Fibroblast of mammary gland (primary cell): ENCODE results near the gene CYP19A1.
A peak's percentile ranks its signal among the peaks of the same experiment; 100 is the strongest.
"Not testable (repeated sequence)": the region's sequence is repeated elsewhere in the genome, so short reads cannot be mapped to it uniquely, and the experiment has no call there.

Experiments
- DNase-seq: peaks from one replicate; pipeline ENCODE4 v3.0.0-alpha.2; 2010; ENCODE audit warnings: low read depth
- H3K4me3 ChIP-seq: 2 replicates; pipeline ENCODE4 v1.5.1; 2011; ENCODE audit warnings: low read depth, mild to moderate bottlenecking, low read length, moderate library complexity; ENCODE audit not compliant: control insufficient read depth
- CTCF ChIP-seq: conservative IDR thresholded peaks from 2 replicates; pipeline ENCODE4 v1.5.1; 2011; ENCODE audit warnings: low read depth, low read length, inconsistent platforms; ENCODE audit not compliant: control insufficient read depth, insufficient read depth

CYP19A1 gene

GRCh38 chr15:51284871-51285270, 53.5 kb downstream of the CYP19A1 start:
- H3K4me3 ChIP-seq, result no peak overlapping the region
- no peak for DNase-seq
- TF ChIP-seq CTCF, result no peak

DNA sequence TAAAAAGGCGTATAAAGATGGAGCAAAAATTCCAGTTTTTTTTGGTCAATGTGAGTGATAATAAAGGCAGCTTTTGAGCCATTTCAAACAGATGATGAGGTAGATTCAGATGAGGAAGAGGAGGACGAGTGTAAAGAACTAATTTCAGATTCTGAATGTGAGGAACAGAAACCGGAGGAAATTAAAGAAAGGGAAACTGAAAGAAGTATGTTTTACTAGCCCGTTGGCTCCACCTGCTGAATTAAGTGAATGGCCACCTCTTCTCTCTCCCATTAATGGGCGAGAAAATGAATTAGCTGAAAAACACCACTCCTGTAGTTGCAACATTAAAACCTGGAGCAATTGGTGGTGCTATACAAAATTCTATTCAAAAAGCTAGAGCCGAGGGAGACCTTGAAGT, 55.4 kb downstream of the CYP19A1 start:
- no peak for TF ChIP-seq CTCF
- H3K4me3 ChIP-seq, result no peak overlapping the region
- DNase-seq, result no peak

GRCh38 chr15:51282241-51282640, 56.2 kb downstream of the CYP19A1 start:
- DNase-seq, result peak; percentile 35
- not testable (repeated sequence) for H3K4me3 ChIP-seq

GRCh38 chr15:51281368-51281967, 56.9 kb downstream of the CYP19A1 start:
- DNase-seq, result peak; percentile 62
- H3K4me3 ChIP-seq, result no peak overlapping the region
- TF ChIP-seq CTCF, result peak; percentile 83

DNA sequence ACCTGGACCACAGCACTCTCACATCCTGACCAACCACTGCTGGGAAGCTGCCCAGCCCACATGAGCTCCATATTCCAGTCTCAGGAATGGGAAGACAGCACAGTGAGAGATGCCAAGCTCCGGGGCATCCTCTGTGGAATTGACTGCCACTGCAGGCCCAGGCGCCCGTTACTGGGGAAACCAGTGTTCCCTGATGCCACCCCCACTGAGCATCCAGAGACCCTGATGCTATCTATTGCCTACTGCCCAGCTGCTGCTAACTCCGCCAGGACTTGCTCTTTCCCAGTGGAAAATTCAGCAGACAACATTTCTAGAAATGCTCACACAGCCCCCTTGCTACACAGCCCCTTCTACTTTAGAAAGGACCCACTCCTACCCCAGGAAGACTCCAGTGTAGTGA, 57.6 kb downstream of the CYP19A1 start:
- H3K4me3 ChIP-seq, result no peak overlapping the region
- DNase-seq, result no peak
- TF ChIP-seq CTCF, result no peak

GRCh38 chr15:51279391-51279790, 59.0 kb downstream of the CYP19A1 start:
- TF ChIP-seq CTCF, result no peak
- no peak overlapping the region for H3K4me3 ChIP-seq
- no peak for DNase-seq

GRCh38 chr15:51277101-51277500, 61.3 kb downstream of the CYP19A1 start:
- no peak for DNase-seq
- no peak for TF ChIP-seq CTCF
- H3K4me3 ChIP-seq, result no peak overlapping the region

DNA sequence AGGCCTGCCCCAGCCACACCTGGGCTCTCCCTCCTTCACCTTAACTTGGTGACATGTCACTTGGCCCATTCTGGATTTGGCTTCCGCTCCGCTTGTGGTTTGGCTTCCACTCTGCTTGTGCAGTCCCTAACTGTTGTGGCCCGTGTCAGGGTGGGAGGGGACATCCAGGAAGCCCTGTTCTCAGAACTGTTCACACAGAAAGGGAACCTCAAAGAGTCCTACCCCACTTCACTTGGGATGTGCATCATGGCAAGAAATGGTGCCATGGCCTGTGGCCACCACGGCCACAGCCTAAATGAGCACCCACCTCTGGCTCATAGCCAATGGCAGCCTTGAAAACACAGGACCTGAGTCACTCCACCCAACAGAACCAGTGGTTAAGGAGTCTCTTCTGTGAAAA, 63.4 kb downstream of the CYP19A1 start:
- no peak for DNase-seq
- no peak overlapping the region for H3K4me3 ChIP-seq
- TF ChIP-seq CTCF, result no peak
